ENCODE results near the gene MCM9.
"Not testable (repeated sequence)": the region's sequence is repeated elsewhere in the genome, so short reads cannot be mapped to it uniquely, and the experiment has no call there.

MCM9 gene

DNA sequence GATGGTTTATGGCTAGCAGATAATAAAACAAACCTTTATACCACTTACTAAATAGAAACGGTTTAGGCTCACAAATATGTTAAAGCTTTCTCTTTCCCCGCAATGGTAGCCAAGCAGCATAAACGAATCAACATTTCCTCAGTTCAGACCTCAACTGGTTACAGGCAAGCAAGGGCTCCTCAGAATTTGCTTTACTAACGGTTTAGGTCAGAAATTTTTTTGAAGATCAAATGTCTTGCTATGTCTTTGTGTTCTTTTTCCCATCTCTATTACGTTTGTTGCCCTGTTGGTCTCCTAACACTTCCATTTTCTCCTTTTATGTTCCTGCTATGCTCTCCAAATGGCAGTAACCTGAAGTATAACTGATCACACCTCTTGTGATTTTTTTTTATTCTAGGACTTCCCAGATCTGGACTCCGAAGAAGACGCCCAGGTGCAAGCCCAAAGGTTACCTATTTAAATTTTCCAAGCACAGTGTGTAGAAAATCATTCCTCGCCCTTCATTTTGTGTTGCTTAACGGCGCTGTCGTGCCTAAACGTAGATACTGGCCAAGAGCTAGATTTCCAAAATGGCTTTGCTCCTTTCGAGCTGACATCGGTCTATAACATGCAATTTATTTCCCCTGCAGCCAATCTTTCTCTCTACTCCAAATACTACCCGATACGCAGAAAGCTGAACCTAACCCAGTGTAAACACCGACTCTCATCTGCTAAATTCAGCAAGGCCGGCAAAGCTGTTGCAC is 41.7 kb downstream of the MCM9 start:
- DNase-seq, result peak; percentile 80 to 87

DNA sequence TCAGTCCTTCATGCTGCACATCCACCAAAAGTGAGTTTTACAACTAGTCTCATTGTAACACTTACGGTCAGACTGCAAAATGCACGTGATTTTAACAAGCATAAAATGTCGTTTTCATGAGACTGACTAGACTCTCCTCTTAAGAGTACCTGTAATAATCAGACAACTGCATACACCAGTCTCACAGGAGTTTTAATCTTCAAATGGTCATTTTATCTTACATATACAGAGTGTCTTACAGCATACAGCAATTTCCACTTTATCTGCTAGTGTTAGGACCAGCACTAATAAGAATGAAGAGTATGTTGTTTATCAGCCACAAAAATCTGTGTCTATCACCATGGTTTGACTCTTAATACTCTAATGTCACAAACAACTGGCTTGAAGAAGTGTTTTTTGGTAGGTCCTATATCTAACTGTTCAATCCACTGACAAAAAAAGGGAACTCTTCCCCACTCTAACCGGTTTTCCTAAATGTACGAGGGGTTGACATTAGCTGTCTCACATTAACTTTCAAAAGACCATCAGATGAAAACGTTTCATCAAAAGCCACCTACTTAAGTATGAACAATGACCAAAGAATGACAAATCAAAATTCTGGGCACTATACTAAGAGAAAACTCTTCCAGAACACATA is 42.5 kb downstream of the MCM9 start:
- DNase-seq, result peak in 1 of 2 experiments; percentile 15

DNA sequence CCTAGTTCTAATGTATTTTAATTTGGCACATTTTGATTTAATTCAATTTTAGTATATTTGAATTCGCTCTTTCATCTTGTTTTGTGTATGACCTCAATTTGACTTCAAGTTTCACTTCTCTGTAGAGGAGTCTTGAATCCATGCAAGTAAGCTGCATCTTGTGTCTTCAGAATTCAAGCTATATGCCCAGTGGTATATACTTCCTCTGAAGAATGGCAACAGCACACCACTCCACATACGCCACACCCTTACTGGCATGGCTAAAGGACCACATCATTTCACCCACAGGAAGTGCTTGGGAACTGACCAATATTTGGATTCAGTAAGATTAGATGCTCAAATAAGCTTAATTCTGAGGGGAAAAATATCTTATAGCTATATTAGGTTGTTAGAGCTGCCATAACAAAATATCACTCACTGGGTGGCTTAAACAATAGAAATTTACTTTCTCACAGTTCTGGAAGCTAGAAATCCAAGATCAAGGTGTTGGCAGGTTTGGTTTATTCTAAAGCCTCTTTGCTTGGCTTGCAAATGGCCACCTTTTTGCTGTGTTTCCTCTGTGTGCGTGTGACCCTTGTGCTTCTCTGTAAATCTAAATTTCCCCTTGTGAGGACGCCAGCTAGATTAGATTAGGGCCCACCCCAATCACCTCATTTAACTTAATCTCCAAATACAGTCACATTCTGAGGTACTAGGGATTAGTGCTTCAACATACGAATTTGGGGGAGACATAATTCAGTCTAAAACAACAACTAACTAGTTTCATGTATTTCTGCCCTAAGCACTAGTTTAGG is 43.8 kb downstream of the MCM9 start:
- peak in 1 of 2 experiments; percentile 3 for DNase-seq

DNA sequence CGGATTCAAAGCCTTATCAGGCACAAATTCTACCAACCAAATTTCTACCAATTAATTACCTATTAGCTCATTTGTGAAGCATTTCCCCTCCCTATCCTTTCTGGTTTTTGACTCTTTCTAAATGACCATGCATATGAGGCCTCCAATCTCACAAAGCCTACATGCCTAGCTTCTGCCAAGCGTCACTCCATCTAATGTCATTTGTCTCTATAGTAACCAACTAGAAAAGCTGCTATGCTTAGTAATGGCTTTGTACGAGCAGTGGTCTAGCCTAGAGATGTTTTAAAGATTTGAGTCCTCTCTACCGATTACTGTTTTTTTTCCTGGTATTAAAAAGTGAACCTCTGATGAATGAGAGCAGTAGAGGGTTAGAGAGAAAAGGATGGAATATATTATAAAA is 45.8 kb downstream of the MCM9 start:
- no peak for DNase-seq

DNA sequence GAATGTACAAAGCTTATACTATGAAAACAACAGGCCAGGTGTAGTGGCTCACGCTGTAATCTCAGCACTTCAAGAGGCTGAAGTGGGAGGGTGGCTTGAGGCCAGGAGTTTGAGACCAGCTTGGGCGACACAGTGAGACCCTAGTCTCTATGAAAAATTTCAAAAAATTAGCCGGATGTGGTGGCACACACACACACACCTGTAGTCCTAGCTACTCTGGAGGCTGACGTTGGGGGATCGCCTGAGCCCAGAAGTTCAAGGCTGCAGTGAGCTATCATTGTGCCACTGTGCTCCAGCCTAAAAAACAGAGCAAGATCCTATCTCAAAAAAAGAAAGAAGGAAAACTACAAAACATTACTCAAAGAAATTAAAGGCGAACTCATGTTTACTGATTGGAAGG is 48.3 kb downstream of the MCM9 start:
- DNase-seq, result peak; percentile 8 to 37

DNA sequence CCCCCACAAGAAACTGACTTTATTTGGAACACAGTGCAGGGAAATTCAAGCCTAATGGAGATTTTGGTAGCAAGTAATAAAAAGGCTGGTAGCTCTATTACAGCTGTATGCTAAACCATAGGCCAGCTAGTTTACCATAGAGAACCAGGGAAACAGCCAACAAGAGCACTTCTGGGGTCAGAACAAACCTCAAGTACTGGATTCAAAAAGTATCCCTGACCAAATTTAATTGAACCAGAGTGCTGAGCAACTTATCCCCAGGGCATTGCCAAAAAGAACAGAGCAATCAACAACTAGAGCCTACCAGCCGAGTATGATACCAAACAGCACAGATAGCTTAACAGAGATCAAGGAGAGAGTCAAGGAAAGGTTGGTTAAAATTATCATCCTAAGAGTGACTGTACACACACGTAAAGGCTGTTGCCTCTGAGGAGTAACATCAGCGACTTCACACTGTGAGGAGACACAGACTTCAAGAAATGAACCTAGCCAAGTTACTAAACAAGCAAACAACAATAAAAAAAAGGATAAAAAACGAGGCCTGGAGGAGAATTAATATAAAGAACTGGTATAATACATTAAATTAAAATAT is 52.5 kb downstream of the MCM9 start:
- DNase-seq, result no peak

DNA sequence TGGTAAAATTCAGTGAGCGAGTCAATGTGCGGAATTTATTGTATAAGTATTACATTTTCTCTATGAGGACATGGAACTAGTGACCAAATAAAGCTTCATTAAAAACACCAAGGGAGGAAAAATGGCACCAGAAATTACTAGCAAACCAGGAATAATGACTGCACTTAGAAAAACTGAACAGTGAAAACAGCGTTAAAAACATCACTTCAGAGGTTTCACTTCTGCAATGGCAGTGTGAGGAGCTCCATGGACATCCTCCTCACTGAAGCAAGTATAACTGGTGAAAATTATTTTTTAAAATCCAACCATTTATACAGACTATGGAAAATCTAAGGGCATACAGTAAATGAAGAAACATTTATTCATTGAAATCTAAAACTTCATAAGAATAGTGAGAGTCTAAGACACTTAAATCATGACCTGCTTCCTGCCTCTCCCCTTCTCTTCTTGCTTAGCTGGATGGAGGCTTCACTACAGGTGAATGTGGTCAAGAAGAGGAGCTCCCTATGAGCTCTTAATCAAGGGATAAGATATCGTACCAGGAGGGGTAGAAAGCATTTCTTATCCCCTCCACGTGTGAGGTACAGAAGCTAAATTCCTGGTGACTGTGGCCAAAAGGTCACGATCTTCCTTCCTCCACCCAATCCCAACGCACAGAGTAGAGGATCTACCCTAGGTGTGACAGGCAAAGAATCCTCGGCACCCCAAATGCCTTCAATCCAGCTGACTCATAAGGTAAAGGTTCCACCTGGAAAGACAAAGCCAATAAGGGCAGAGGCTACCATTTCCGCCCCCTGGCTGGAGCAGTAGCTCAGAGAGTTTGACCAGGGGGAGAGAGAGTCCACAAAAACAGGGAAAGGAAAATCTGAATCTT is 53.3 kb downstream of the MCM9 start:
- DNase-seq, result no peak

DNA sequence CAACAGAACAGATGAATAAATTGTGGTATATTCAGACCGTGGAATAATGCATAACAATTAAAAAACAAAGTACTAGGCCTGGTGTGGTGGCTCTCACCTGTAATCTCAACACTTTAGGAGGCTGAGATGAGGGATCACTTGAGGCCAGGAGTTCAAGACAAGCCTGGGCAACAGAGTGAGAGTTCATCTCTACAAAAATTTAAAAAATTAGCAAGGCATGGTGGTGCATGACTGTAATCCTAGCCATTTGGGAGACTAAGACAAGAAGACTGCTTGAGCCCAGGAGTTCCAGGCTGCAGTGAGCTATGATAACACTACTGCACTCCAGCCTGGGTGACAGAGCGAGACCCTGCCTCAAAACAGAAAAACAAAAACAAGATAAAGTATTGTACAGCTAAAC is 57.2 kb downstream of the MCM9 start:
- DNase-seq, result no peak

DNA sequence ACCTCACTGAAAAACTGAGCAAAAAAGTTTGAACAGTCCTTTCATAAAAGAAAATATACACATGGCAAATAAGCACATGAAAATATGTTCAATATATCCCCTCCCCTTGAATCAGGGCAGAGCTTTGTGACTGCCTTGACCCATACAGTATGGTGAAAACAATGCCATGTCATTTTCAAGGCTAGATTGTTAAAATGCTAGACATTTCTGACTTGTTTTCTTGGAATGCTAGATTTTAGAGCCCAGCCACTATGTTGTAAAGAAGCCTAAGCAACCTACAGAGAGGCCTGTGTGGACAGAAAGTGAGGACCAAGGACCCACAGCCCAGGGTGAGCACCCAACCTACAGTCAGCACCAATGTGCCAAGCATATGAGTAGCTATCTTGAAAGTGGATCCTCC is 58.1 kb downstream of the MCM9 start:
- no peak for DNase-seq

DNA sequence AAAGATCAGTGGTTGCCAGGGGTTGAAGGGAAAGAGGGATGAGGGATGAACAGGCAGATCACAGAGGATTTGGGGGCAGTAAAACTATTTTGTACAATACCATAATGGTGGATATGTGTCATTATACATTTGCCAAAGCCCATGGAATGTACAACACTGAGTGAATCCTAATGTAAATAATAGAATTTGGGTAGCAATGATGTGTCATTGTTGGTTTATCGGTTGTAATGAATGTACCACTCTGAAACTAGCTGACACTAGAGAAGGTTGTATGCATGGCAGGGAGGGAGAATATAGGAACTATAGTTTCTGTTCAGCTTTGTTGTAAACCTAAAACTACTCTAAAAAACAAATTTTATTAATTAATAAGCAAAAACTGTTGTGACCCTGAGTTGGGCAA is 58.8 kb downstream of the MCM9 start:
- DNase-seq, result peak; percentile 22 to 40

DNA sequence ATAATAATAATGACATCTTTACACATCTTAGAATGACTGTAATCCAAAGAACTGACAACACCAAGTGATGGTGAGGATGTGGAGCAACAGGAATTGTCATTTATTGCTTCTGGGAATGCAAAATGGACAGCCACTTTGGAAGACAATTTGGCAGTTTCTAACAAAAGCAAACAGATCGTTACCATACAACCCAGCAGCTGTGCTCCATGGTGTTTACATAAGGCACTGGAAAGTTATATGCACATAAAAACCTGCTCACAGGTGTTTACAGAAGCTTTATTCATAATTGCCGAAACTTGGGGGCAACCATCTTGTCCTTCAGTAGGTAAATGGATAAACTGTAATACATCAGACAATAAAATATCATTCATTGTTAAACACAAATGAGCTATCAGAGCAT is 59.3 kb downstream of the MCM9 start:
- peak; percentile 90 to 93 for DNase-seq

DNA sequence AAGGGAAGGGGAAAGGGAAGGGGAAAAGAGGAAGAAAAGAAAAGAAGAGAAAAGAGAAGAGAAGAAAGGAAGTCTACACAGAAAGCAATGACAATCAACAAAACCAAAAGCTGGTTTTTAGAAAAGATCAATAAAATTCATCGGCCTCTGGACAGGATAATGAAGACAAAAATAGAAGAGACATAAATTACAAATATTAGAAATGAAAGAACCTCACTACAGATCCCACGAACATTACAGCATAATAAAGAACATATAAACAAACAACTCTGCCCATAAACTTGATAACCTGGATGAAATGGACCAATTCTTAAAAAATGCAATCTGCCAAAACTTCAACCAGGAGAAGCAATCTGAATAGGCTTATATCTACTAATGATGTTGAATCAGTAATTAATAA is 61.7 kb downstream of the MCM9 start:
- no peak for DNase-seq

DNA sequence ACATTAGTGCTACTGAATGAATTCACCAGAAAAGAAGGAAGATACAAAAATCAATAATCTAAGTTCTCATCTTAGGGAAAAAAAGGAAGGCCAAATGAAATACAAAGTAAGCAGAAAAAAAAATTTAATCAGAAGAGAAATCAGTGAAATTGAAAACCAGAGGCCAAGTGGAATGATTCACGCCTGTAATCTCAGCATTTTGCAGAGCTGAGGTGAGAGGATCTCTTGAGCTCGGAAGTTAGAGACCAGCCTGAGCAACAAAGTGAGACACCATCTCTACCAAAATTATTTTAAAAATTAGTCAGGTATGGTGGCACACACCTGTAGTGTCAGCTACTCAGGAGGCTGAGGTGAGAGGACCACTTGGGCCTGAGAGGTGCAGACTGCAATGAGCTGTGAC is 62.2 kb downstream of the MCM9 start:
- no peak for DNase-seq

DNA sequence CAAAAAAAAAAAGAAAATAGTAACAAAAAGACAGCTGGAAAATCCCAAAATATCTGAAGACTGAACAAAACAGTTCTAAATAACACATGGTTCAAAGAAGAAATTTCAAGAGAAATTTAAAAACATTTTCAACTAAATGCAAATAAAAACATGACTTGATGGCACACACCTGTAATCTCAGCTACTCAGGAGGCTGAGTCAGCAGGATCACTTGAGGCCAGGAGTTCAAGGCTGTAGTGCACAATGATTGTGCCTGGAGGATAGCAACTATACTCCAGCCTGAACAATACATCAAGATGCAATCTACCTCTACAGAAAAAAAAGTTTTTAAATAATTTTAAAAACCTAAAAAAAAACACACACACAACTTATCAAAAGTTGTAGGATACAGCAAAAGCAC is 62.6 kb downstream of the MCM9 start:
- no peak for DNase-seq

DNA sequence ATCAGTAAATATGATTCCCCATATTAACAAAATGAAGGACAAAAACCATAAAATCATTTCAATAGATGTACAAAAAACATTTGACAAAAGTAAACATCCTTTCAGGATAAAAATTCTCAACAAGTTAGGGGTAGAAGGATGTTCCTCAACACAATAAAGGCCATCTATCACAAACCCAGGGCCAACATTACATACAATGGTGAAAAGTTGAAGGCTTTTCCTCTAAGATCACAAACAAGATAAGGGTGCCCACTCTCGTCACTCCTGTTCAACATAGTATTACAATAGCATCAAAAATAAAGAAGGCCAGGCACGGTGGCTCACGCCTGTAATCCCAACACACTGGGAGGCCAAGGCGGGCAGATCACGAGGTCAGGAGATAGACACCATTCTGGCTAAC is 63.6 kb downstream of the MCM9 start:
- DNase-seq, result no peak

DNA sequence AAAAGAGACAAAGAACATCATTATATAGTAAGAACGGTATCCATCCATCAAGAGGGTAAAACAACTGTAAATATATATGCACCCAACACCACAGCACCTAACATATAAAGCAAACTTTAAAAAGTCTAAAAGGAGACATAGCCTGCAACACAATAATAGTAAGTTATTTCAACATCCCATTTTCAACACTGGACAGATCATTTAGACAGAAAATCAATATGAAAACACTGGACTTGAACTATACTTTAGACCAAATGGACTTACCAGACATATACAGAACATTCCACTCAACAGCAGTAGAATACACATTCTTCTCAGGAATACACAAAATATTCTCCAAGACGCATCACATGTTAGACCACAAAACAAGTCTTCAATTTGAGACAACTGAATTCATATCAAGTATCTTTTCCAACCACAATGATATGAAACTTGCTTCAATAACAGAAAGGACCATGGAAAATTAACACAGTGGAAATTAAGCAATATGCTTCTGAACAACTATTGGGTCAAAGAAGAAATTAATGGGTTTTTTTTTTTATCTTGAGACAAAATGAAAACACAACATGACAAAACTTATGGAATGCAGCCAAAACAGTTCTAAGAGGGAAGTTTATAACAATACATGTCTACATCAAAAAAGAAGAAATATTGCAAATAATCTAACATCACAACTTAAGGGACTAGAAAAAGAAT is 64.9 kb downstream of the MCM9 start:
- no peak for DNase-seq

DNA sequence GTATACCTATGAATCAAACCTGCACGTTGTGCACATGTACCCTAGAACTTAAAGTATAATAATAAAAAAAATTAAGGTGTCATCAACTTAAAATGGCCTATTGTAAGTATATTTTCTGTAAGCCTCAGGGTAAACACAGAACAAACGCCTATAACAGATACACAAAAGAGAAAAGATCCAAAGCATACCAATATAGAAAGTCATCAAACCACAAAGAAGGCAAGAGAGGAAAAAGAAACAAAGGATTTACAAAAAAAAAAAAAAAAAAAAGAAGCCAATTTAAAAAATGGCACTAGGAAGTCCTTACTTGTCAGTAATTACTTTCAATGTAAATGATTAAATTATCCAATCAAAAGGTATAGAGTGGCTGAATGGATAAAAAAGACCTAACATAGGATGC is 65.6 kb downstream of the MCM9 start:
- DNase-seq, result no peak

DNA sequence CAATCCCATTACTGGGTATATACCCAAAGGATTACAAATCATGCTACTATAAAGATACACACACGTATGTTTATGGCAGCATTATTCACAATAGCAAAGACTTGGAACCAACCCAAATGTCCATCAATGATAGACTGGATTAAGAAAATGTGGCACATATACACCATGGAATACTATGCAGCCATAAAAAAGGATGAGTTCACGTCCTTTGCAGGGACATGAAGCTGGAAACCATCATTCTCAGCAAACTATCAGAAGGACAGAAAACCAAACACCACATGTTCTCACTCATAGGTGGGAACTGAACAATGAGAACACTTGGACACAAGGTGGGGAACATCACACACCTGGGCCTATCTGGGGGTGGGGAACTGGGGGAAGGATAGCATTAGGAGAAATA is 66.1 kb downstream of the MCM9 start:
- not testable (repeated sequence) for DNase-seq

DNA sequence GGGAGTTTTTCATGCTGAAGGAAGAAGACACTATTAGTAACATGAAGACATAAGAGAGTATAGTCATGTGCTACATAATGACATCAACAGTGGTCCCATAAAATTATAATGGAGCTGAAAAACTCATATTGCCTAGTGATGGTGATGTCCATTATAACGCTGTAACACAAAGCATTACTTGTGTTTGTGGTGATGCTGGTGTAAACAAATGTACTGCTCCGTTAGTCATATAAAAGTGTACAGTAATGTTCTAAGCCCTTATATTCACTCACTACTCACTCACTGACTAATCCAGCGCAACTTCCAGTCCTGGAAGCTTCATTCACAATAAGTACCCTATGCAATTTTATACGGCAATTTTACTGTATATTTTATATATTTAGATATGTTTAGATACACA is 67.8 kb downstream of the MCM9 start:
- DNase-seq, result no peak

DNA sequence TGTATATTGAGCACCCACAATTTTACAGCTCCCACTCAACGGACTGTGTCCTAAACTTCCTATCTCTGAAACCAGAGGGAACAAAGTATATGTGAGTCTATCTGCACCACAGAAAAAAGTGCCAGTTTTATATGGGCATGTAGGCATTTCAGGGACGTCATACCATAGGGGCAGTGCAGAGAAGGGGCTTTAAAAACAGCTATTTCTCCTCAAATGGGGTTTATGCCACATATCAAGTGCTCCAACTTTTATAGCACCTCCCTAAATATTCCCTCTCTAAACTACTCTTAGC is 69.9 kb downstream of the MCM9 start:
- no peak for DNase-seq

DNA sequence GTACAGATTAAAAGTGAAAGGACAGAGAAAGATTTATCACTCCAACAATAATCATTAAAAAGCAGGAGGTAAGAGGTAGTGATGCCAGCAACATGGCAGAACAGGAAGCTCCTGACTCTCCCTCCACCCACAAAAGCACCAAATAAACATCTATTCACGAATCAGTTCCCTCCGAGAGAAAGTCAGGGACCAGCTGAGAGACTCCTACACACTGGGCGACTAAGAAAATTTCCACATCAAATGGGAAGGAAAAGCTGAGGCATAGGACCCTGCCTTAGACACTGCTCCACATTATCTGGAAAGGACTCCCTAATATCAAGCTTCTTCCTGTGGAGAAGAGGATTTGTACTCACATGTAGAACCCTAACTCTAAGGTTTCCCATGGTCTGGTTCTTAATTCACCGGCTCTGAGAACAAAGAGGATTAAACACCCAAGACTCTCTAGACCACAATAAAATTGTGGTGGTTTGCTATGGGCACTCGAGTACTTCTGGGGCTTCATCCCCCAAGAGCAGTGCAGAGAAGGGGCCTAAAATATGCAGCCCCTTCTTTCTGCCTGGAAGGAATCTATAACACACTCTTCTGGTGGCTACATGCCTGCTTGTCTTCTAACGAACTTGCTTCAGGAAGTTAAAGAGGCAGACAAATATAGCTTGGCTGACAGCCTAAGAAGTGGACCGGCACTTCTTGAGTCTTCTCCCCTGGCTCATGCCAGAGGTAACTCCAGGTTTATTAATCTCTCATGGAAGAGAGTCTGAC is 70.4 kb downstream of the MCM9 start:
- no peak for DNase-seq
